GM12878 (cell line): ENCODE results near the gene POU2F1. TPM values are rescaled to one million over a fixed set of nuclear protein-coding genes. Genes with fewer than 3 reads are reported as not detected.

Experiments
- ATF3 ChIP-seq: IDR thresholded peaks from 2 replicates; pipeline ENCODE4 v1.6.1; 2011; ENCODE audit warnings: low read depth, mild to moderate bottlenecking, low read length, moderate library complexity, borderline replicate concordance; ENCODE audit errors: extremely low read depth
- ATF7 ChIP-seq: fragments of 450-650 bp; IDR thresholded peaks from 2 replicates; pipeline ENCODE4 v1.6.1; 2016; ENCODE audit warnings: low read depth, mild to moderate bottlenecking
- CEBPZ ChIP-seq: fragments of 150-350 bp; IDR thresholded peaks from 2 replicates; pipeline ENCODE4 v1.6.1; 2016; ENCODE audit warnings: low read depth, low read length
- CREM ChIP-seq: IDR thresholded peaks from 2 replicates; pipeline ENCODE4 v1.6.1; 2014; ENCODE audit warnings: antibody characterized with exemption, low read depth
- IKZF1 ChIP-seq: fragments of 450-650 bp; conservative IDR thresholded peaks from 2 replicates; pipeline ENCODE4 v1.6.1; 2017; ENCODE audit warnings: antibody characterized with exemption, mild to moderate bottlenecking
- IRF3 ChIP-seq: fragments of 450-650 bp; IDR thresholded peaks from 2 replicates; pipeline ENCODE4 v1.6.1; 2014; ENCODE audit warnings: mild to moderate bottlenecking
- LARP7 ChIP-seq: fragments of 450-650 bp; IDR thresholded peaks from 2 replicates; pipeline ENCODE4 v1.6.1; 2017; ENCODE audit warnings: mild to moderate bottlenecking
- MTA2 ChIP-seq: fragments of 450-650 bp; IDR thresholded peaks from 2 replicates; pipeline ENCODE4 v1.6.1; 2016; ENCODE audit warnings: low read depth, mild to moderate bottlenecking, moderate library complexity
- NRF1 ChIP-seq: conservative IDR thresholded peaks from 2 replicates; pipeline ENCODE4 v1.6.1; 2011; ENCODE audit warnings: mild to moderate bottlenecking, low read depth, low read length, improper control_type of control experiment
- POLR2A ChIP-seq: IDR thresholded peaks from 2 replicates; pipeline ENCODE4 v1.6.1; 2011; ENCODE audit warnings: low read depth, mild to moderate bottlenecking, low read length
- RAD21 ChIP-seq: IDR thresholded peaks from 2 replicates; pipeline ENCODE4 v1.6.1; 2011; ENCODE audit warnings: mild to moderate bottlenecking, low read depth, low read length, moderate library complexity; ENCODE audit not compliant: insufficient read depth
- RAD51 ChIP-seq: fragments of 450-650 bp; IDR thresholded peaks from 2 replicates; pipeline ENCODE4 v1.6.1; 2016; ENCODE audit warnings: moderate library complexity, mild to moderate bottlenecking, inconsistent platforms
- RCOR1 ChIP-seq: conservative IDR thresholded peaks from 2 replicates; pipeline ENCODE4 v1.6.1; 2012; ENCODE audit warnings: low read depth, low read length, improper control_type of control experiment
- RELB ChIP-seq: fragments of 450-650 bp; IDR thresholded peaks from 2 replicates; pipeline ENCODE4 v1.6.1; 2017; ENCODE audit warnings: low read depth, mild to moderate bottlenecking, moderate library complexity
- RUNX3 ChIP-seq: IDR thresholded peaks from 2 replicates; pipeline ENCODE4 v1.6.1; 2012; ENCODE audit warnings: low read length, inconsistent platforms
- SMAD5 ChIP-seq: IDR thresholded peaks from 2 replicates; pipeline ENCODE4 v1.6.1; 2016; ENCODE audit warnings: antibody characterized with exemption, low read depth
- SUPT20H ChIP-seq: IDR thresholded peaks from 2 replicates; pipeline ENCODE4 v1.6.1; 2011; ENCODE audit warnings: low read depth, mild to moderate bottlenecking, low read length, moderate library complexity, borderline replicate concordance; ENCODE audit not compliant: control insufficient read depth
- TCF12 ChIP-seq: IDR thresholded peaks from 2 replicates; pipeline ENCODE4 v1.6.1; 2011; ENCODE audit warnings: low read depth, mild to moderate bottlenecking, low read length
- TCF3 ChIP-seq: IDR thresholded peaks from 2 replicates; pipeline ENCODE4 v1.6.1; 2012; ENCODE audit warnings: low read depth, mild to moderate bottlenecking, low read length, borderline replicate concordance; ENCODE audit not compliant: insufficient read depth
- WRNIP1 ChIP-seq: IDR thresholded peaks from 2 replicates; pipeline ENCODE4 v1.6.1; 2011; ENCODE audit warnings: low read depth, low read length, improper control_type of control experiment, borderline replicate concordance
- ZBTB4 ChIP-seq: fragments of 450-650 bp; formaldehyde crosslinking; IDR thresholded peaks from 2 replicates; pipeline ENCODE4 v1.4.0; 2022; ENCODE audit warnings: mild to moderate bottlenecking, moderate library complexity
- polyA plus RNA-seq, 11 experiments: library from polyadenylated mRNA; depleted of rRNA in 4 of 11; unstranded in 6 of 11; stranded (reverse) in 5 of 11; fragments of >200 nt; fragmentation: Nextera tagmentation in 4 of 11; fragmentation: Illumina TruSeq in 1 of 11; extraction: Ambion mirVana in 4 of 11; extraction: Trizol in 1 of 11; gene quantifications; 1 replicate in 1 of 11; 2 replicates in 10 of 11; pipeline versions ENCODE4 v1.2.1 to v1.2.3, GENCODE V29; 2011 to 2016; ENCODE audit warnings: inconsistent platforms in 2 of 11, missing spikeins in 2 of 11, low read depth in 1 of 11
- total RNA-seq, 4 experiments: library from RNA; depleted of rRNA in 3 of 4; stranded (reverse); fragments of >200 nt in 3 of 4; fragmentation: Illumina TruSeq in 1 of 4; extraction: Trizol in 1 of 4; gene quantifications; 2 replicates each; pipeline versions ENCODE4 v1.2.1 to v1.2.3, GENCODE V29; 2013 to 2021

POU2F1 gene
- total and polyA plus RNA-seq, 10 of the 15 experiments (the other 5 are each of a cell fraction or from before 2014, with no cell fraction given) = 2.5 to 21.7 (median 12.5) TPM

GRCh38 chr1:167276969-167277368 lies 56.3 kb downstream of the POU2F1 start (continued):
- TF ChIP-seq CEBPZ (no peak), SMAD5 (no peak), RUNX3 (peak; percentile 65), IKZF1 (peak; percentile 84), POLR2A (no peak), ATF7 (peak; percentile 77), SUPT20H (no peak), NRF1 (no peak), LARP7 (no peak), WRNIP1 (no peak), RELB (peak; percentile 84), CREM (no peak), TCF3 (no peak), ZBTB4 (CRISPR knock-in tag) (no peak), RCOR1 (no peak), RAD21 (no peak), MTA2 (peak; percentile 85), TCF12 (no peak), ATF3 (no peak), RAD51 (no peak), IRF3 (no peak)
